HepG2 (cell line): Measurements from ENCODE around the gene USP2. TPM values are rescaled to one million over a fixed set of nuclear protein-coding genes. Genes with fewer than 3 reads are reported as not detected.

Source experiments
- HOXA7 ChIP-seq: sonication (generic); formaldehyde crosslinking; IDR thresholded peaks from 2 replicates; pipeline ENCODE4 v1.8.1; 2022; ENCODE audit warnings: mild to moderate bottlenecking, missing genetic modification reagents, moderate library complexity
- NFAT5 ChIP-seq: sonication (generic); formaldehyde crosslinking; IDR thresholded peaks from 2 replicates; pipeline ENCODE4 v1.4.0; 2020; ENCODE audit warnings: missing genetic modification reagents
- RFX3 ChIP-seq: IDR thresholded peaks from 2 replicates; pipeline ENCODE4 v1.6.1; 2016; ENCODE audit warnings: missing biosample characterization, missing genetic modification reagents
- SMC3 ChIP-seq: IDR thresholded peaks from 2 replicates; pipeline ENCODE4 v1.6.1; 2011; ENCODE audit warnings: low read length, improper control_type of control experiment
- SNRNP70 ChIP-seq: fragments of 200-400 bp; formaldehyde crosslinking; IDR thresholded peaks from 2 replicates; pipeline ENCODE4 v1.6.1; 2017; ENCODE audit warnings: mild to moderate bottlenecking, low read depth, low read length, moderate library complexity
- WIZ ChIP-seq: sonication (generic); formaldehyde crosslinking; IDR thresholded peaks from 2 replicates; pipeline ENCODE4 v1.5.1; 2020; ENCODE audit warnings: mild to moderate bottlenecking, missing genetic modification reagents
- YEATS4 ChIP-seq: sonication (generic); formaldehyde crosslinking; IDR thresholded peaks from 2 replicates; pipeline ENCODE4 v1.4.0; 2020; ENCODE audit warnings: missing genetic modification reagents, borderline replicate concordance
- ZFP36L1 ChIP-seq: sonication (generic); formaldehyde crosslinking; IDR thresholded peaks from 2 replicates; pipeline ENCODE4 v1.8.0; 2022; ENCODE audit warnings: mild to moderate bottlenecking, missing genetic modification reagents, moderate library complexity
- ZHX2 ChIP-seq, 2 experiments: sonication (generic) in 1 of 2; formaldehyde crosslinking in 1 of 2; IDR thresholded peaks; 2 replicates each; pipeline versions ENCODE4 v1.6.1 to v1.9.0; 2014 to 2022; ENCODE audit warnings: antibody characterized with exemption in 1 of 2, borderline replicate concordance in 1 of 2, inconsistent platforms in 1 of 2, low read depth in 1 of 2, missing genetic modification reagents in 1 of 2
- ZNF280B ChIP-seq: sonication (generic); formaldehyde crosslinking; IDR thresholded peaks from 2 replicates; pipeline ENCODE4 v1.5.0; 2020; ENCODE audit warnings: missing genetic modification reagents, mild to moderate bottlenecking, borderline replicate concordance
- ZNF431 ChIP-seq: sonication (generic); formaldehyde crosslinking; IDR thresholded peaks from 2 replicates; pipeline ENCODE4 v1.9.0; 2022; ENCODE audit warnings: missing genetic modification reagents, low read depth, mild to moderate bottlenecking, borderline replicate concordance
- ZNF615 ChIP-seq: sonication (generic); formaldehyde crosslinking; IDR thresholded peaks from 2 replicates; pipeline ENCODE4 v1.5.0; 2020; ENCODE audit warnings: mild to moderate bottlenecking, missing genetic modification reagents, borderline replicate concordance
- ZSCAN5A ChIP-seq: sonication (generic); formaldehyde crosslinking; IDR thresholded peaks from 2 replicates; pipeline ENCODE4 v1.8.0; 2022; ENCODE audit warnings: mild to moderate bottlenecking, missing genetic modification reagents, borderline replicate concordance
- polyA plus RNA-seq, 8 experiments: library from polyadenylated mRNA; depleted of rRNA in 3 of 8; stranded (reverse) in 7 of 8; unstranded in 1 of 8; fragments of >200 nt; fragmentation: Illumina TruSeq in 4 of 8; extraction: Trizol in 4 of 8; gene quantifications; 2 replicates each; pipeline versions ENCODE4 v1.2.1 to v1.2.3, GENCODE V29; 2011 to 2016; ENCODE audit warnings: low read depth in 4 of 8, missing spikeins in 1 of 8, mixed read lengths in 1 of 8; ENCODE audit not compliant: insufficient read depth in 1 of 8
- total RNA-seq, 5 experiments: library from RNA; depleted of rRNA; stranded (reverse); fragments of >200 nt; fragmentation: Illumina TruSeq; extraction: Trizol; gene quantifications; 2 replicates each; pipeline ENCODE4 v1.2.3, GENCODE V29; 2016; ENCODE audit warnings: low read depth in 1 of 5

USP2 gene
- total and polyA plus RNA-seq, 2 of the 13 experiments (the other 11 are each of a cell fraction or from before 2014, with no cell fraction given) = 2.5 to 6.0 TPM

GRCh38 chr11:119381181-119381988 lies at the start of gene USP2 (continued):
- TF ChIP-seq ZSCAN5A (CRISPR knock-in tag) (no peak; the same call in 1 of the 2 replicates), NFAT5 (no peak), ZNF615 (no peak), SNRNP70 (no peak), ZHX2 (IDR thresholded peaks at IDR 0.05; ENCODE audit: low read depth) (no peak; the same call in 1 of the 2 replicates), ZHX2 (CRISPR knock-in tag; IDR thresholded peaks at IDR 0.05; ENCODE audit: borderline replicate concordance) (no peak), YEATS4 (CRISPR knock-in tag) (peak; percentile 75), ZFP36L1 (0 out of 2 replicates have a peak, but pooled peaks have one; percentile 45), RFX3 (CRISPR knock-in tag) (peak; percentile 82), WIZ (CRISPR knock-in tag) (no peak), ZNF431 (peak; percentile 47; the same call in 1 of the 2 replicates), SMC3 (no peak), HOXA7 (CRISPR knock-in tag) (no peak), ZNF280B (CRISPR knock-in tag) (peak; percentile 41; the same call in 1 of the 2 replicates)
